GM21447 (cell line): ENCODE data around the gene ANO1.

ENCODE experiments used
- ATAC-seq: cut with Tn5 transposase; IDR thresholded peaks from one replicate; pipeline ENCODE4 v1.9.1; 2021; ENCODE audit not compliant: unreplicated experiment

ANO1 gene

DNA sequence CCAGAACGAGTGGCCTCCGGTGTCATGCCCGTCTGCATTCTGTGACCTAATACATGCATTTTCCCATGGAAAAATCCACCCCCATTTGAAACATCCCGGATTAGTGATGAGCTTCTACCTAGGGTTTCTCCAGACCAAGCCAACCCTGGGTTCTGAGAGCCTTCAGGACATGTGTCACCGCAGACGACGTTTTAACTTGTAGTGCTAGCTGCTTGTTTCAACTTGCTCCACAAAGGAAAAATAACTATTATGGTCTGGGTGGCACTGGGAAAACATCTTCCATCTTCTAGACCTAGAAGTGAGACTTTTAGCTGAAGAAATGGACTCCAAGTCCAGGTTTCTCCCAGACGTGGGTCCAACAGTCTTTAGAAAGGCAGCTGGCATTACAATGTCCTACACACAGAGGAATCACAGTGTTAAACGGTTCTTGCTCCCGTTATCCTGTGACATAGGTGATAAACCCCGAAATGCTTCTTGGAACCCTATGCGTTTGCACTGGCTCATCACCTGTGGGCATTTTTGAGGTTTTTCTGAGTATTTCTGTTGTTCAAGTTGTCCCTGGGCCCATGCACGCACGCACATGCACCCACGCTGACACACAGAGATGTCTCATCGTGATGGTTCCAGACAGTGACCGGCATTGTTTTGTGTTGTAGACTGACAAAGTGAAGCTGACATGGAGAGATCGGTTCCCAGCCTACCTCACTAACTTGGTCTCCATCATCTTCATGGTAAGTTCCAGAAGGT is 78.3 kb downstream of the ANO1 start:
- ATAC-seq, result no peak

DNA sequence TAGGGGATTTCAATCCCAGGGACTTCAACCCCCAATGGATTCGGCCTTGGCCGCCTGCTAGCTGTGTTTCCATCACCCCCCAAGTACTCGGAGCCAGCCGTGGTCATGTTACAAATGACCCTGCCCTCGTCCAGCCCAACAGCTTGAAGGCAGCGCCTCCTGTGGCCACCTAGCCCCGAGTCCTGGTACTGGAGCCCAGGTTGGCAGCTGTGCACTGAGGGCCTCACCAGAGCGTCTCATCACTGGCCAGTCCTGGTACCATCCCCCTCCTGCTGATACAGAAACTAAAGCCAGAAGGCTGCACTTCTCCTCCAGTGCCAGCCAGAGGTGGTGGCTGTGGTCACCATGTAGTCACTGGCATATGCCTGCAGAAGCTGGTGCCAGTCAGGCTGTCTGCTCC is 80.1 kb downstream of the ANO1 start:
- no peak for ATAC-seq

DNA sequence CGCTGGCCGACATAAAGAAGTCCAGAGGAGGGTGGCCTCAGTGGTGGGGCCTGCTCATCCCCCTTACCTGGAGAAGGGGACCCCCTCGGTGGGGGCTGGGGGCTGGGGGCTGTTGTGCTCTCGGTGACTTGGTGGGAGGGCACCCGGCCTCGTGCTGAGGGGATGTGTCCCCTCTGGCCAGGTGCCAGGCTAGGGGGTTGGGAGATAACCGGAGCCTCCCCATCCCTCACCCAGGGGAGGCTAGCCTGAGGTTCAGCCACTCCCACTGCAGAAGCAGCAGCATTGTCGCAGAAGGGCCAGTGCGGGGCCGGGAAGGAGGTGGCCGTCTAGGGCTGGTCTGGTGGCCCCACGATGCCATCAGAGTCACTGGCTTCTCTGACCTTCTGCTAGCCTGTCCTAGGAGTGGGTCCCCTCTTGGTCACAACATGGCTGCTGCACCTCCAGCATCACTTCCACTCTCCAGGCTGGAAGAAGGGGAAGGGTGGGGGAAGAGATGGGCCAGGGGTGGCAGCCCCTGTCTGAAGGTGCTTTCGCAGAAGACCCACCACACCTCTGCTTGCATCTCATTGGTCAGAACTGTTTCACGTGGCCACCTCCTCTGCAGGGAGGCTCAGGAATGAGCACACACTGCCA is 80.8 kb downstream of the ANO1 start:
- no peak for ATAC-seq

GRCh38 chr11:70159627-70160570 is 81.8 kb downstream of the ANO1 start:
- ATAC-seq, result no peak

DNA sequence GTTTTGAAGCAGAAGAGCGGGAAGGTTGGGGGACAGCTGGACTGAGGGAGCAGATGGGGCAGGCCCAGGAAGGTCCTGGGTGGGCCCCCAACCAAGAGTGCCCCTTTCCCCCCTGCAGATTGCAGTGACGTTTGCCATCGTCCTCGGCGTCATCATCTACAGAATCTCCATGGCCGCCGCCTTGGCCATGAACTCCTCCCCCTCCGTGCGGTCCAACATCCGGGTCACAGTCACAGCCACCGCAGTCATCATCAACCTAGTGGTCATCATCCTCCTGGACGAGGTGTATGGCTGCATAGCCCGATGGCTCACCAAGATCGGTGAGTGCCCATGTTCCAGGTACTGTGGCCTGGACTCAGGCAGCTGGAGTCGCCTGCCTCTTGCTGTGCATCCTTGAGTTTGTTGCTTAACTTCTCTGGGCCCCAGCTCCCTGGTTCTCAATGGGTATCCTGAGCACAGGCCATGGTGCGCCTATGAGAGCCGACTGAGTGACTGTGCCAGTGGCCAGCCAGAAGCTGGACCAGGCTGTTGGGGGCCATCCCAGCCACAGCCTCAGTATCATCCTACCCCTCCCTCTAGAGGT is 83.0 kb downstream of the ANO1 start:
- no peak for ATAC-seq

DNA sequence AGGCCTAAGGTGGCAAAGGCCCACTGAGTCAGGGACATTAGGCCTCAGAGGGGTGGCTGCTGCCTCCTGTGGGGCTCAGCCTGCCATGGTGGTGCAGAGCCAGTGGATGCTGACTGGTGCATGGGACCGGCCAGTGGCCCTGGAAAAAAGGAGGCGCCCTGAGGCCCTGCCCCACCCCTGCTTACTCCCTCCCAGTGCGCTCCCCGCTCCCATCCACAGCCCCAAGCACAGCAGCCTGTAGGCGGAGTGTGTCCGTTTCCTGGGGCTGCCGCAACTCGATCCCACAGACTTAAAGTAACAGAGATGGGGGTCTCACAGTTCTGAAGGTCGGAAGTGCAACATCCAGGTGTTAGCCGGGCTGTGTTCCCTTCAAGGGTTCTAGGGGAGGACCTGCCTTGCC is 86.6 kb downstream of the ANO1 start:
- ATAC-seq, result no peak

DNA sequence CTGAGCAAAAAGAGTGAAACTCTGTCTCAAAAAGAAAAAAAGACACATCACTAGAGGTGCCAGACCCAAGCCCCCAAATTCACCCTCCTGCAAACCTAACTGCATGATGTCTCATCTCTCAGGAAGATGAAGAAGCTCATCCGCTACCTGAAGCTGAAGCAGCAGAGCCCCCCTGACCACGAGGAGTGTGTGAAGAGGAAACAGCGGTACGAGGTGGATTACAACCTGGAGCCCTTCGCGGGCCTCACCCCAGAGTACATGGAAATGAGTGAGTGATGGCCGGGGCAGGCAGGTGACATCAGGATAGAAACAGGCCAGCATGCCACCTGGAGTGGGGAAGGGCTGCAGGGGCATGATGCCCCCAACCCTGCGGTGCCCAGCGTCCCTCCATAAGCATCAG is 89.0 kb downstream of the ANO1 start:
- no peak for ATAC-seq

GRCh38 chr11:70167723-70168404 is 89.7 kb downstream of the ANO1 start:
- no peak for ATAC-seq

DNA sequence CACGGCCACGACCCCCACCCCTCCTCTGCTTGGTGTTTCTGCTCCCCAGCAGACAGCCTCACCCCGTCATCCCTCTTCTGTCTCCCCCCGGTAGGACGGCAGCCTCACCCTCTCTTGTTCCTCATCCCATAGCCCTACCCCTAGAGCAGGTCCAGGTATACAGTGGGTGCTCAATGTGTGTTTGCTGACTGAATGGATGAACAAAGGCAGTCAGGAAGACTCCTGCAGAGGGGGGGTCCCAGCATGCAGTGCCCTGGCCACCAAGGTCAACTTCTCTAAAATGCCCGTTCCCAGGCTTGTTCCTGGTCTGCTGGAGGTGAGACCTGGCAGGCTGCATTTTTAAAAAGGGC is 90.3 kb downstream of the ANO1 start:
- no peak for ATAC-seq

DNA sequence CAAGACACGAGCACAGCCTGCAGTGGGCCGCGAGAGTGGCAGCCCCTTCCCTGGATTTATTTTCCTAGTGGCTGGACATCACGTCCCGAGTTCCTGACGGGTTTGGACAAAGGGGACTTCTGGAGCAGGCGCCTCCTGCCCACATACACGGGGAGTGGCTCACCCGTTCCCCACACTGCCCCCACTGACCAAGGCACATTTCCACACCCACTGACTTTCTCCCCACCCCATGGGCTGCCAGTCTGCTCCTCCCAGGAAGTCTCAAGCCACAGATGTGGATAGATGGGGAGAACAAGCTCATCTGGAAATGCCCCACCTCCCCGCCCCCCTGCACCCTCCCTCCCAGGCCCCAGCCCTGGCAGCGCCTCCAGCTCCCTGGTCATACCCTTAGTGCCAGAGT is 91.0 kb downstream of the ANO1 start:
- ATAC-seq, result no peak

DNA sequence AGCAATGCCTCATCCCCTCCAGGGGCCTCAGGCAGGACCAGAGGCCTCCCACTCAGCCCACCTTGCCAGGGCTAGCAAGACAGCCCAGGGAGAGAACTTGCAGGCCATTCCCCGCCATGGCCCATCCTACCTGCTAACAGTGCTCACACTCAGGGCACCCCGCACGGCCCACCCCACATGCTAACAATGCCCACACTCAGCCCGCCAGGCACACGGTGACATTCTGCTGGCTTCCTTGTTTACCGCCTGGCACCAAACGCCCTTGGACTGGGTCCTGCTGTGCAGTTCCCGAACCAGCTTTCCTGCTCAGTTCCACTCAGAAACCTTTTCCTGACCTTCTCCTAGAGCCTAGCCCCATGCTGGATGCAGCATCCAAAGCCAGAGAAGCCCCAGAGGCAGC is 91.5 kb downstream of the ANO1 start:
- ATAC-seq, result no peak

GRCh38 chr11:70170596-70171210 is 92.6 kb downstream of the ANO1 start:
- no peak for ATAC-seq

- ATAC-seq, result no peak
Measured at GRCh38 chr11:70173018-70173417, 94.9 kb downstream of the ANO1 start.

DNA sequence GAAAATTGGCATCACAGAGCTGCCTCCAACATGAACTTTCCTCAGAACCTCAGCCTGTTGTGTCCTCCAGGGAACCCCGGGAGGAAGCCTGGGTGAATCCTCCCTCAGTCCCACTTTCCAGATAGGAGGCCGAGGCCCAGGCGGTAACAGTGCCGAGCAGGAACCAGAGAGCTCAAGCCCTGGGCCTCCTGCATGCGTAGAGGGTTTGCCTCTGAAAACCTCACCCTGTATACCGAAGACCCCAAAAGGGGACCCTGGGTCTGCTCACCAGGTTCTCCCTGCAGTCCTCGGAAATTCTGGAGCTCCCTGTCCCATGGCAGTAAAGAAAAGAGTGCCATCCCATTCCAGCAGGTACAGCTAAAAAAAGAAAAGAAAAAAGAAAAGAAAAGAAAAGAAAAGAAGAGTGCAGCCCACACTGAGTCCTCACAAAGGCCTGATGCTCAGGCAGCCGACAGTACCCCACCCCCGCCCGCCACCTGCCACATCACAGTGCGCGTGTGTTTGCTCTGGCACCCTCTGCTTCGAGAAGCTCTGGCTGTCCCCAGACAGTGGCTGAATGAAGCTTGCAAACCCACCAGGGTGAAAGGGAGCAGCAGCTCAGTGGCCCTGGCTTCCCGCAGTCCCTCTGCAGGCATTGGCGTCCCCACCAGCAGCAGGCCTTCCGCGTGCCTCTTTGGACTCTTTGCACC is 96.6 kb downstream of the ANO1 start:
- no peak for ATAC-seq

DNA sequence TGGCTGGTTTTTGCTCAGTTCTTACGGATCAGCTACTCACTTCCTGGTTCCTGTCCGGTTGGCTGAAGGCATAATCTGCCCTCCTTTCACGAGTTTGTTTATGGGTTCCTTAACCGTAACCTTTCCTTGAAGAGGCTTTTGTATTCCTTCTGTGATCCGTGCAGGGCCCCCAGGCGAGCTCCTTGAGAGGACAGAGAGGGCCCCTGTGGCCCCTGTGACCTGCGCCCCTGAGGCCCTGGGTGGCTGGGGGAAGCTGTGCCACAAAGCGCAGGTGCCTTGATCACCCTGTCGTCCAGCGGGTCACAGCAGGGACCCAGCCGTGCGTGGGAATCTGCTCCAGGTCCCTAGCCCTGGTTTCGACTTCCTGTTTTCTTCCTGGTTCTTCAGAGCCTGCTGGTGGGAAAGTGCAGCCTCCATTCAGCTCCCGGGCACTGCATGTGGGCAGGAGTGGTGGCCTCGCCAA is 97.2 kb downstream of the ANO1 start:
- ATAC-seq, result no peak

DNA sequence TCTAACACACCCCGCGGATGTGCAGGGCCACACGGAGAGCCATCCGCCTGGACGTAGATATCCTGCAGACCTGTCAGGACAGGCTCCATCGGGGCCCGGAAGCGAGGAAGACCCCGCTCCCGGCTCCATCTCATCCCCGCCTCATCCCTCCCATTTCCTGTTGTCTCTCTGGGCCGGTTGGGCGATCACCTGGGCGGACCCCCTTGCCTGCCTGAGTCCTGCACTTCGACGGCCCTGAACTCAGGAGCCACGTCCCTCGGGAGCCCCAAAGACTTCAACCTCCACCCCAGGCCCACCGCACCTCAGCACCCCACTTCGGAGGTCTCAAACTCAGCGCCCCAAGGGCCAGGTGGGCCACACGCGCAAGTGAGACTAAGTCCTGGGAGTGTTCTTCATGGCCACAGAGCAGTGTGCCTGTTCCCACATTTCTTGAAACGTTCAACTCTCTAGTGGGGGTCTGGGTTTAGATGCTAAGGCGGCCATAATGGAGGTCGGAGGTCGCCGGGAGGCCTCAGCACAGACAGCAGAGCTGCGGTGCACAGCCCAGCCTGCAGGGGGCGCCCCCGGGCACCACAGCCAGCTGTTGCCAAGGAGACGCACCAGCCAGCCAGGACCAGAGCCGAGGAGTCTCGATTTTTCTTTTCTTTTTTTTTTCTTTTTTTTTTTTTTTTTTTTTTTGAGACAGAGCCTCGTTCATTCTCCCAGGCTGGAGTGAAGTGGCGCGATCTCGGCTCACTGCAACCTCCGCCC is 99.0 kb downstream of the ANO1 start:
- no peak for ATAC-seq

- no peak for ATAC-seq
Measured at GRCh38 chr11:70180906-70181305, 102.8 kb downstream of the ANO1 start.

GRCh38 chr11:70182266-70182665 is 104.1 kb downstream of the ANO1 start:
- ATAC-seq, result no peak

DNA sequence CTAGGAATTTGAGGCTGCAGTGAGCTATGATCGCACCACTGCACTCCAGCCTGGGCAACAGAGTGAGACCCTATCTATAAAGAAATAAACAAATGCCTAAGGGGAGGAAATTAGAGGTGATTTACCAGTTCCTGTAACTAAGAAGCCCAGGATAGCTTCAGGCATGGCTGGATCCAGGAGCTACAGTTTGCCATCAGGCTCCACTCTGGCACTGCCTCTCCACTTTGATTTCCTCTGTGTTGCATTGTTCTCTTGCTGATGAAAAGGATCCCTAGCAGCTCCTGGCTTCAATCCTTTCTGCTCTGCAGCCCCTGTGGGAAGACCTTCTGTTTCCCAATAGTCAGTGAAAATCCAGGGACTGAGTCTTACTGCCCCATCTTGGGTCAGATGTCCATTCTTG is 104.9 kb downstream of the ANO1 start:
- no peak for ATAC-seq
